Fibroblast of lung (primary cell): ENCODE data around the gene ARHGEF33. TPM values are rescaled to one million over a fixed set of nuclear protein-coding genes. Genes with fewer than 3 reads are reported as not detected.

ENCODE experiments used
- DNase-seq, 2 donors: peaks; one replicate each; pipeline versions ENCODE4 v3.0.0 to v3.0.0-alpha.2; 2010; ENCODE audit warnings: low read depth in 2 of 2
- H2AFZ ChIP-seq: 2 replicates; pipeline ENCODE4 v1.5.1; 2012; ENCODE audit warnings: low read length, control low read depth, inconsistent platforms
- H3K27ac ChIP-seq: 2 replicates; pipeline ENCODE4 v1.5.1; 2011; ENCODE audit warnings: low read length, control low read depth; ENCODE audit not compliant: insufficient read depth
- H3K27me3 ChIP-seq: 2 replicates; pipeline ENCODE4 v1.5.1; 2011; ENCODE audit warnings: mild to moderate bottlenecking, low read length; ENCODE audit not compliant: control insufficient read depth, insufficient read depth
- H3K36me3 ChIP-seq: 2 replicates; pipeline ENCODE4 v1.5.1; 2011; ENCODE audit warnings: low read length; ENCODE audit not compliant: control insufficient read depth, insufficient read depth
- H3K4me1 ChIP-seq: 2 replicates; pipeline ENCODE4 v1.5.1; 2011; ENCODE audit warnings: low read length; ENCODE audit not compliant: control insufficient read depth, insufficient read depth; ENCODE audit errors: extremely low read depth
- H3K4me2 ChIP-seq: 2 replicates; pipeline ENCODE4 v1.5.1; 2011; ENCODE audit warnings: low read length, control low read depth; ENCODE audit not compliant: insufficient read depth; ENCODE audit errors: extremely low read depth
- H3K4me3 ChIP-seq, 4 experiments: fragments of 200-600 bp in 1 of 4; sonication (generic) in 1 of 4; replicated peaks in 1 of 4; 2 replicates each; pipeline ENCODE4 v1.5.1; 2011 to 2016; ENCODE audit warnings: low read length in 4 of 4, low read depth in 3 of 4, mild to moderate bottlenecking in 3 of 4, control low read depth in 2 of 4, inconsistent platforms in 1 of 4, mixed read lengths in 1 of 4; ENCODE audit not compliant: insufficient read depth in 1 of 4; ENCODE audit errors: control extremely low read depth in 1 of 4
- H3K79me2 ChIP-seq: 2 replicates; pipeline ENCODE4 v1.5.1; 2012; ENCODE audit warnings: mild to moderate bottlenecking, low read length, inconsistent platforms; ENCODE audit not compliant: control insufficient read depth, insufficient read depth
- H3K9ac ChIP-seq: 2 replicates; pipeline ENCODE4 v1.5.1; 2011; ENCODE audit warnings: mild to moderate bottlenecking, low read length, control low read depth; ENCODE audit not compliant: insufficient read depth
- H3K9me3 ChIP-seq: 2 replicates; pipeline ENCODE4 v1.5.1; 2012; ENCODE audit warnings: low read depth, low read length; ENCODE audit not compliant: control insufficient read depth, insufficient read depth
- H4K20me1 ChIP-seq: 2 replicates; pipeline ENCODE4 v1.5.1; 2011; ENCODE audit warnings: low read length; ENCODE audit not compliant: control insufficient read depth, insufficient read depth; ENCODE audit errors: extremely low read depth
- CTCF ChIP-seq, 2 donors: IDR thresholded peaks in 1 of 2; conservative IDR thresholded peaks in 1 of 2; 1 replicate in 1 of 2; 2 replicates in 1 of 2; pipeline ENCODE4 v1.5.1; 2011 to 2012; ENCODE audit warnings: low read length in 2 of 2, control low read depth in 1 of 2, inconsistent platforms in 1 of 2, low read depth in 1 of 2, mild to moderate bottlenecking in 1 of 2
- EZH2 ChIP-seq: IDR thresholded peaks from 2 replicates; pipeline ENCODE4 v1.5.1; 2012; ENCODE audit warnings: low read length, control low read depth, mild to moderate bottlenecking; ENCODE audit errors: missing control alignments
- polyA plus RNA-seq, 2 donors: library from polyadenylated mRNA; depleted of rRNA in 1 of 2; stranded (reverse) in 1 of 2; unstranded in 1 of 2; fragments of >200 nt; gene quantifications; 2 replicates each; pipeline ENCODE4 v1.2.1, GENCODE V29; 2011 to 2012; ENCODE audit warnings: missing spikeins in 1 of 2
- total RNA-seq: library from RNA; depleted of rRNA; stranded (reverse); fragments of >200 nt; gene quantifications from 2 replicates; pipeline ENCODE4 v1.2.1, GENCODE V29; 2014

ARHGEF33 gene
- total and polyA plus RNA-seq, 2 donors (not counting 1 experiment from before 2014, with no cell fraction given): 0.10 to 0.50 TPM

- Histone ChIP-seq H3K27ac (no peak overlapping the region), H3K4me2 (no peak overlapping the region), H3K79me2 (no peaks in the 10 kb centered on the region), H3K4me3 (no peak overlapping the region), H3K27me3 (no peaks in the 10 kb centered on the region), H4K20me1 (no peaks in the 10 kb centered on the region), H3K36me3 (peaks cover 3% of the 10 kb centered on the region), H3K4me1 (peaks cover 2% of the 10 kb centered on the region), H3K9ac (no peak overlapping the region), H3K9me3 (no peaks in the 10 kb centered on the region), H2AFZ (no peak overlapping the region)
- no peak for TF ChIP-seq CTCF (conservative IDR thresholded peaks at IDR 0.05 in 1 of 2, IDR thresholded peaks at IDR 0.05 in 1 of 2; ENCODE audit: low read depth in 1 of 2, low read length in 2 of 2)
- no peak for TF ChIP-seq EZH2
- DNase-seq: peak; percentile 92 to 99
Observed at GRCh38 chr2:38997781-38998180, 108.1 kb downstream of the ARHGEF33 start.

DNA sequence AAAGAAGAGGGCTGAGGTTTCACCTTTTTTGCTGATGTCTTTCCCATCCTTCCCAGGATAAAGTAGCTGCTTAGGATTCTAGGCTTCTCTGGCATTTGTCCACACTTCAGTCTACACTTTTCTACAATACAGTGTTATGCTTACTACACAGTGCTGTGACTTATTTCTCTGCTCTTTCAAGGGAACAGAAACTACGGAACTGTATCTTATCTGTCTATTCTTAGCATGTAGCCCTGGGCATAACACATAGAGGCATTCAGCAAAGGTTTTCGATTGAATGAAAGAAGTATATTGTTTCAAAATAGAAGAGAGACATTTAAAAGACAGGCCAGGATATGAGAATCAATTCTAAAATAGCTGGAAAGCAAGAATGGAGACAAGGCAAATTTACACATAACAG is 110.9 kb downstream of the ARHGEF33 start:
- no peak overlapping the region for H3K4me3 ChIP-seq
- H3K9me3 ChIP-seq: no peaks in the 10 kb centered on the region
- no peaks in the 10 kb centered on the region for H3K79me2 ChIP-seq
- H3K4me1 ChIP-seq: peaks cover 2% of the 10 kb centered on the region
- DNase-seq: no peak
- no peak overlapping the region for H3K9ac ChIP-seq
- H3K4me2 ChIP-seq: no peak overlapping the region
- H3K27ac ChIP-seq: no peak overlapping the region
- H3K36me3 ChIP-seq: peaks cover 3% of the 10 kb centered on the region
- no peaks in the 10 kb centered on the region for H4K20me1 ChIP-seq
- no peaks in the 10 kb centered on the region for H3K27me3 ChIP-seq
- no peak overlapping the region for H2AFZ ChIP-seq
- TF ChIP-seq EZH2 (no peak), CTCF (conservative IDR thresholded peaks at IDR 0.05 in 1 of 2, IDR thresholded peaks at IDR 0.05 in 1 of 2; ENCODE audit: low read depth in 1 of 2, low read length in 2 of 2) (no peak)

DNA sequence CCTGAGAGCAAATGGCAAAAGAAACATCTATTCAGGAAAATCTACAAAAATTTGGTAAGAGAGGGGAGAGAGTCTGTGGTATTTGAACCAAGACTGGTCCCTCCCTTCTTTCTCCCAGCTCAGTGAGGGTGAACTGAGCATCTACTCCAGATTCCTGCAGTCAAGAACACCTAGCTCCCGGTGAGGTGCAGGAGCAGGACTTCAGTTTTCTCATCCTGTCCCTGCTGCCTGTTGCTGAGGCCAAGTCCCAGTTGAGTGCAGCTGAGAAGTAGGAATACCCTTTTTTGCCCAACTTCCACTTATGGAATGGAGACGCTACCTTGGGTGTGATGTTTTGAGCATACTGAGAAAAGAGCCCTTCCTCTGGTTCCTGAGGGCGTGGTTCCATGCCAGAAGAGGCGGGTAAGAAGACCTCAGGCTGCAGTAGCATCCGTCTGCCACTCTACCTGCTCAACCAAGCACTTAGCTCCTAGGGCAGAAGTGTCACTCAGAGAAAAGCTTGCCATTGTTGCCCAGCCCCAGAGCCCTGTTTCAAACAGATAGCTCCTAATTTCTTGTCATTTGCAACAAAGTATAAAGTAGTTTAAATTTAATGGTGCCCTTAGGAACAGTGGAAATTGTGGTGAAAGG is 118.3 kb downstream of the ARHGEF33 start:
- Histone ChIP-seq H3K36me3 (no peaks in the 10 kb centered on the region), H3K4me2 (no peak overlapping the region), H3K9ac (no peak overlapping the region), H3K4me1 (no peaks in the 10 kb centered on the region), H3K27ac (no peak overlapping the region), H3K27me3 (no peaks in the 10 kb centered on the region), H3K4me3 (no peak overlapping the region), H2AFZ (no peak overlapping the region), H4K20me1 (no peaks in the 10 kb centered on the region), H3K79me2 (no peaks in the 10 kb centered on the region), H3K9me3 (no peaks in the 10 kb centered on the region)
- no peak for DNase-seq
- no peak for TF ChIP-seq EZH2
